ENCODE measurements around the gene MYO7B.

MYO7B gene

GRCh38 chr2:127634626-127635379, 99.3 kb downstream of the MYO7B start:
- DNase-seq (ENCODE audit: extremely low spot score) = no peak
- TF ChIP-seq CTCF (IDR thresholded peaks at IDR 0.05; ENCODE audit: control extremely low read depth, extremely low read depth, low read depth, missing control alignments) = no peak
- ChIA-PET CTCF (interaction anchor here (0.6 to 1.5 kb wide), 2 partner anchors 15 to 44 kb away, joined by 3 to 5 read pairs; no protein-coding TSS in a partner anchor), POLR2A (no interaction called here)

GRCh38 chr2:127635380-127636237, 100.1 kb downstream of the MYO7B start:
- no peak for TF ChIP-seq CTCF (IDR thresholded peaks at IDR 0.05; ENCODE audit: control extremely low read depth, extremely low read depth, low read depth, missing control alignments)
- ChIA-PET POLR2A (no interaction called here), CTCF (interaction anchor here (1.5 kb wide), 1 partner anchor 14 kb away, joined by 5 read pairs; no protein-coding TSS in a partner anchor)
- DNase-seq (ENCODE audit: extremely low spot score) = no peak

- TF ChIP-seq CTCF (IDR thresholded peaks at IDR 0.05; ENCODE audit: control extremely low read depth, extremely low read depth, low read depth, missing control alignments) = no peak
- ChIA-PET POLR2A (no interaction called here), CTCF (interaction anchor here (1.5 to 1.9 kb wide), 4 partner anchors 8 to 45 kb away, joined by 5 to 8 read pairs (median 5); no protein-coding TSS in a partner anchor)
- no peak for DNase-seq (ENCODE audit: extremely low spot score)
These were observed 101.1 kb downstream of the MYO7B start for GRCh38 chr2:127636248-127637235.

- ChIA-PET CTCF (interaction anchor here (1.1 to 1.9 kb wide), 4 partner anchors 9 to 47 kb away, joined by 3 to 8 read pairs (median 5); no protein-coding TSS in a partner anchor), POLR2A (no interaction called here)
- TF ChIP-seq CTCF (IDR thresholded peaks at IDR 0.05; ENCODE audit: control extremely low read depth, extremely low read depth, low read depth, missing control alignments) = no peak
- DNase-seq (ENCODE audit: extremely low spot score) = no peak
These were observed 101.8 kb downstream of the MYO7B start for GRCh38 chr2:127637236-127637630.

GRCh38 chr2:127637725-127638252, 102.3 kb downstream of the MYO7B start:
- DNase-seq (ENCODE audit: extremely low spot score) = no peak
- TF ChIP-seq CTCF (IDR thresholded peaks at IDR 0.05; ENCODE audit: control extremely low read depth, extremely low read depth, low read depth, missing control alignments) = no peak
- POLR2A ChIA-PET = no interaction called here

More at GRCh38 chr2:127637725-127638252, 102.3 kb downstream of the MYO7B start:
- CTCF ChIA-PET = interaction anchor here (1.1 to 2.8 kb wide), 6 partner anchors 10 to 47 kb away, joined by 3 to 18 read pairs (median 6); no protein-coding TSS in a partner anchor

Measured in GM10248 (cell line).